Measurements from ENCODE around the gene CLBA1.

DNA sequence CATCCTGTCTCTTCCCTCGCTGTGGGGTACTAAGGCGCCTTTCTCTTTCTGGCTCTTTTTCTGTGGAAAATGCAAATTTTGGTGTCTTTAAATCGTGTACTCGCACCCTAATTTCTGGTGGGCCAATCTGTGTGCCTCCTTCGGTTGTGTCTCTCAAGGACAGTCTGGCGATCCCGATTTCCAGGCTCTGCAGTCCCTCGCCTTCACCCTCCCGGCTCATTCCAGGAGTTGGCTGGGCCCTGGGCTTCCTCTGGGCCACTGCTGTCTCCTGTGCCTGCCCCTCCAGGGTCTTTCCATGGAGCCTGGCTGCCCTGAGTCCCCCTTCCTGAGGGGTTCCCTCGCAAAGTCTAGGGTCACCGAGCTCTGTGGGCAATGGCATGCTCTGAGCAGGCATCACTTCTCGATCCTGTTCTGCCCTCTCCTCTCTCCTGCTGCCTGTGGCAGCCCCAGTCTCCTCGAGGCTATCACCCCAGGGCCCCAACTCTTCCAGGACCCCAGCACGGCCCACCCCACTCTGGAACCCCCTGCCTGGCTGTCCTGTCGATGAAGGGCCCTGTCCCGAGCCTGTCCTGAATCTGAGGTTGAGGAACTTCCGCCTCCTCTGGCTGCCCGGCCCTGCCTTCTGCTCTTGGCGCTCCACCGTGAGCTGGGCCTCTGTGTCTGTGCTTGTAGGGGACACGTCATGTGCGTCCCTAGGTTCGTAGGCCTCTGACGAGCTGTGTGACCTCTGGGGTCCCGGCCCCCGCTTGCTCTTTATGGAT lies 31.5 kb upstream of the CLBA1 start:
- TF ChIP-seq, protein P1, sequence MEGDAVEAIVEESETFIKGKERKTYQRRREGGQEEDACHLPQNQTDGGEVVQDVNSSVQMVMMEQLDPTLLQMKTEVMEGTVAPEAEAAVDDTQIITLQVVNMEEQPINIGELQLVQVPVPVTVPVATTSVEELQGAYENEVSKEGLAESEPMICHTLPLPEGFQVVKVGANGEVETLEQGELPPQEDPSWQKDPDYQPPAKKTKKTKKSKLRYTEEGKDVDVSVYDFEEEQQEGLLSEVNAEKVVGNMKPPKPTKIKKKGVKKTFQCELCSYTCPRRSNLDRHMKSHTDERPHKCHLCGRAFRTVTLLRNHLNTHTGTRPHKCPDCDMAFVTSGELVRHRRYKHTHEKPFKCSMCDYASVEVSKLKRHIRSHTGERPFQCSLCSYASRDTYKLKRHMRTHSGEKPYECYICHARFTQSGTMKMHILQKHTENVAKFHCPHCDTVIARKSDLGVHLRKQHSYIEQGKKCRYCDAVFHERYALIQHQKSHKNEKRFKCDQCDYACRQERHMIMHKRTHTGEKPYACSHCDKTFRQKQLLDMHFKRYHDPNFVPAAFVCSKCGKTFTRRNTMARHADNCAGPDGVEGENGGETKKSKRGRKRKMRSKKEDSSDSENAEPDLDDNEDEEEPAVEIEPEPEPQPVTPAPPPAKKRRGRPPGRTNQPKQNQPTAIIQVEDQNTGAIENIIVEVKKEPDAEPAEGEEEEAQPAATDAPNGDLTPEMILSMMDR (conservative IDR thresholded peaks at IDR 0.05 in 1 of 2, IDR thresholded peaks at IDR 0.05 in 1 of 2; ENCODE audit: extremely low read depth in 1 of 2, insufficient read depth in 1 of 2, low read depth in 1 of 2, low read length in 2 of 2): no peak
- TF ChIP-seq EZH2 (IDR thresholded peaks at IDR 0.05; ENCODE audit: borderline replicate concordance, low read length): no peak

Data from mammary epithelial cell (primary cell).